Stimulated activated CD8-positive, alpha-beta memory T cell treated with anti-CD3 and anti-CD28 coated beads, Interleukin-15, amount 100 ng/mL, for 24 hours (primary cell): ENCODE results near the gene INMT.
"Not testable (repeated sequence)": the region's sequence is repeated elsewhere in the genome, so short reads cannot be mapped to it uniquely, and the experiment has no call there.

Source experiments
- DNase-seq: peaks from one replicate; pipeline ENCODE4 v3.0.0-alpha.2; 2020; ENCODE audit warnings: low read depth

INMT gene

DNA sequence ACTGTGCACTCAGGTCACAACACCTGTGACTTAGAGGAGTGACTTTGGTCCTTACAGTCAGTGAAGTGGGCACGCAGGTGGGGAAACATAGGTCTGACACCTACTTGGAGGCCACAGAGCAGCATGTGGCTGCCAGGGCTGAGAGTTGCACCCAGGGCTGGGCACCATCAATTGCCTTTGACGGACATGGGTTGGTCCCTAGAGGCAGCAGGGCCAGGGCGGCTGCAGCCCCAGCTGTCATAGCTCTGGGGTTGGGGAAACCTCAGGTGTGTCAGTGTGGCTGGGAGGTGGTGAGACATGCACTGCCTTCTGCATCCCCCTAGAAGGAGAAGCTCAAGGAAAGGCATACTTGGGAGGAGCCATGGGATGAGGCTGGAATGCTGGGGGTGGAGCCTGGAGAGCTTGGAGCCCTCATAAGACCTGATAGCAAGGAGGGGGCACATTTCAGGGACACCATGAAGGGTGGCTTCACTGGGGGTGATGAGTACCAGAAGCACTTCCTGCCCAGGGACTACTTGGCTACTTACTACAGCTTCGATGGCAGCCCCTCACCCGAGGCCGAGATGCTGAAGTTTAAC, at the start of gene INMT:
Gene INMT (plus strand): TSS at position 440 of the 578 bp plus-strand sequence. CDS start 16 bp downstream, at position 456.
- no peak for DNase-seq

DNA sequence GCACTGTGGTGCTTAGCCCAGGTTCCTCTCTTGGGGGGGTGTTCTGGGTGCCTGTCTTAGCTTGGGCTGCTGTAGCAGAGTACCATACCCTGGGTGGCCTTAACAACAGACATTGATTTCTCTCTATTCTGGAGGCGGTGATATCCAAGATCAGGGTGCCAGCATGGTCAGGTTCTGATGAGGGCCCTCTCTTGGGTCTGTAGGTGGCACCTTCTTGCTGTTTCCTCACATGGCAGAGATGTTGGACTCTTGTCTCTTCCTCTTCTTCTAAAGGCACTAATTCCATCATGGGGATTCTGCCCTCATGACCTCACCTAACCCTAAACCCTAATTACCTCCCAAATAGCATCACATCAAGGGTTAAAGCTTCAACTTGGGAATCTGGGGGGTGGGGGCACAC, 49.7 kb upstream of the INMT start:
- DNase-seq: no peak

DNA sequence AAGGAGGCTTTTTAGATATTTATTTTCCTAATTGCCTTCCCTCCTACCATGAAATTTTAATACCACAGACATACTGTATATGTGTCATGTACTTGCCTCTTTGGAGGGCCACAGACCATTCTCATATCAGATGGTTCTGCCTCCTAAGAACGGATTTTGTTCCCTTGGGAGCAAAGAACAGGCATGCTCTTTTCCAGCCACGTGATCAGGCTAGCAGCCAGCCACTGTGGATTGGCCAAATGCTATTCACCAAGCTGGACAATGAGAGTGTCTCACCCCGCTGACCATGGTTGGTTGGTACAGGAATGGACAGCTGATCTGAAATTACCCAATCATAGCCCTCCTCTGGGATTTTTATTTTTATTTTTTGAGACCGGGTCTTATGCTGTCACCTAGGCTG, 48.2 kb upstream of the INMT start:
- DNase-seq: no peak

DNA sequence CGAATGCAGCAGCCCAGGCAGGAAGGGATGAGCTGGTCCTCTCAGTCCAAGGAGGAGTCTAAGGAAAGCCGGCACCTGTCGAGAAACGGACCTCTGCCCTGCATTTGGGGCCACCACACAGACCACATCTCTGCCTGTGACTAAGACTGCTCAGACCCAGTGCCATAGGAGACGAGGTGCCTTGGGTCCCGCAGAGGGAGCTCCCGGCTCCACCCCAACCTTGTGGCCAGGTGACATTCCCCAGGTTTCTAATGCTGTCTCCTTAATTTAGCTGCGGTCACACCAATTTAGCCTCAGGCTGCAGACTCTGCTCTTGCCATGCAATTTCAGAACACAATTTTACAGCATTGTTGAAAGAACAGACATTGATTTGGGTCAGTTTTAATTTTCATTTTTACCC, 46.9 kb upstream of the INMT start:
- DNase-seq: no peak

DNA sequence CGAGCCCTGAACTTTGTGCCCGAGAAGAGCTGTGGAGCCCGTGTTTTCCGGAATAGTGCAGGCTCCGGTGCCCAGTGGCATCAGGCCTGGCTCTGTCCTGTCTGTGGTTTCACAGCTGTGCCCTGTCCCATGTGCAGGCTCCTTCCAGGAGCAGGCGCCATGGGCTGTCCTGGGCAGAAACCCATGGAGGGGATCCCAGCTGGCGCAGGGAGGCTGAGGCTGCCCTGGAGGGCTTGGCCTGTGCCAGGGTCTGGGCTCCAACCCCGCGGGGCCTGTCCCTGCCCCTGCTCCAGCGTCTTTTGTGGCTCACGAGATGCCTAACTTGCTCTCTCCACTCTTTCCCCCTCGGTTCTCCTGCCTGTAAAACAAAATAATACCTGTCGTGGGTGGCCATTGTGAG, 46.3 kb upstream of the INMT start:
- DNase-seq: no peak

DNA sequence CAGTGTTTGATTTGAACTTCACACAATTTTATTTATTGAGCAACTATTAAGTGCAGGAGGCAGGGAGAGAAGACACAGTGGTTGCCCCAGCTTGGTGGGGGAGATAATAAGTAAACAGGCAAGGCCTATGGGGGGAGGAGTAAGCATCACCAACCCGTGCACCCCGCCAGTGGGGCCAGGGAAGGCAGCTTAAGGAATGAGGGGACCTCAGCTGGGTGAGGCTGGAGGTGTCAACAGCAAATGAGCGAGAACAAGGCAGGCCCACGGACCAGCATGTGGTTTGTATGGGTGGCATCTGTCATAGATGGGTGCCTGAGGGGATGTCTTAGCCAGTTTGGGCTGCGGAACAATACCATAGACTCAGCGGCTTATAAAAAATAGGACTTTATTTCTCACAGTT, 45.6 kb upstream of the INMT start:
- no peak for DNase-seq

DNA sequence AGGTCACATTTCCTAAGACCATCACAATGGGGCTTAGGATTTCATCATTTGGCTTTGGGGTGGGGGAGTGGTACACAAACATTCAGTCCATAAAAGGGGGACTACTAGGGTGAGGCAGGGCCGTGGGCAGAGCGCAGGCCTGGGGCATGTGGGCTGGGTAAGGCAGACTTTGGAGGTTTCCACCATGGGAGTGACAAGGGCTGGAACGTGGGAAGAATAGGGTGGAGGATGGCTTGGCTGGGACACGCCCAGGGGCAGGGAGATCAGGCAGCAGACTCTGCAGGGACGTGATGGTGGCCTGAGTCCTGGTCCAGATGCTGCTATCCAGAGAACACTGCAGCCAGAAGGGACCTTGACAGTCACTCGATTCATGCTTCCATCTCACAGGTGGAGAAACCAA, 45.0 kb upstream of the INMT start:
- no peak for DNase-seq

DNA sequence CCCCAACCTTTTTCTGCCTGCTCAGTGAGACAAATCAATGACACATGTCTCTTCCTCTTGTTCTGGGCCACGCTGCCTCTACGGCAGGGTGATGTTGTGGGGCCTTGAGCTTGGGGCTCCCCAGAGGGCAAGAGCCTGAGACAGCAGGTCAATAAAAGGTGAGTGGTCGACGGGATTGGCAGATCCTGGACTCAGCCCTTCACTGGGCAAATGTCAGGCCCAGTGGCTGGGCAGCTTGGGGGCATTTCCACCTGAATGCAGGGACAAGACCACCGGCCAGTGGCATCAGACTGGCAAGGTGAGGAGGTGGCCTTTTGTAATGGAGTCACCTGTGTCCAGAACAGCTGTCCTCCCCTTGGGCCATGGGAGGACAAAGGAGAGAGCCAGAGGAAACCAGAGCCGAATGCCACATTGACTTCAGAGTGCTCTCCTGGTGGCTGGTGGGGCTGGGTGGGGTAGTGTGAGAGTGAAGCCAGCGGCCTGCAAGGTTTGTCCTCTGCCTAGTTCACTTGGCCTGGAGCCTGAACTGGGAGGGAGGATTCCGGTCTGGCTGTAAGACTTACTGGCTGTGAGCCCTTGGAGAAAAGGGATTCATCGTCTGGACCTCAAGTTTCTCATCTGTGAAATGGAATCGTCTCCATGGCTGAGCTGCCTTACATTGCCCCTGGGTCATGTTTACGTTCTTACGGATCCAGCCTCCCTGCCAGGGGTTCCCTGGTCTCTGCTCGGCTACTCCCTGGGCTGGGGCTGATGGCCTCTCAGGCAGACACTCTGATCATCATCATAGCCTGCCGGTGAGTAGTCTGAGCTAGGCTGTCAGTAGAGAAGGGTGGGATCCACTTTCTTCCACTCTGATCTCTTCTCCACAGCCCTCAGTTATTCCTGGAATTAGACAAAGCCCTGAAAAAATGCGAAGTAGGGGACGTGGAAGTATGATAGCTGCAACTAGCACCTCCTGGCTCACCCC, 44.3 kb upstream of the INMT start:
- DNase-seq: no peak

DNA sequence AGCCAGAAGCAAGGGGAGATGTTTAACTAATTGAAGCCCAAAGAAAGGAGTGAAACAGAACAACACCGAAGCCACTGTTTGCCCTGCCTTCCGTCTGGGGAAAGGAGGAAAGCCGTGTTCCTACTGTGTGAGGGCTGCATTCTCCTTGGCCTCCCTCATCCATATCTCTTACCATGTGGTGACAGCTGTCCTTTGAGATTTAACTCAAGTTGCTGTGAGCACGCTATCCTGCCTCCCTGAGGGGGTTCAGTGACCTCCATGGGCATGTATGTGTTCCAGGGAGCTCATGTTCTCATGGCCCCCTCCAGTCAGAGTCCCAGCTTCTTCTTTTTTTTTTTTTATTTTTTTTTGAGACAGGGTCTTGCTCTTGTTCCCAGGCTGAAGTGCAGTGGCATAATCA, 43.5 kb upstream of the INMT start:
- DNase-seq: no peak

DNA sequence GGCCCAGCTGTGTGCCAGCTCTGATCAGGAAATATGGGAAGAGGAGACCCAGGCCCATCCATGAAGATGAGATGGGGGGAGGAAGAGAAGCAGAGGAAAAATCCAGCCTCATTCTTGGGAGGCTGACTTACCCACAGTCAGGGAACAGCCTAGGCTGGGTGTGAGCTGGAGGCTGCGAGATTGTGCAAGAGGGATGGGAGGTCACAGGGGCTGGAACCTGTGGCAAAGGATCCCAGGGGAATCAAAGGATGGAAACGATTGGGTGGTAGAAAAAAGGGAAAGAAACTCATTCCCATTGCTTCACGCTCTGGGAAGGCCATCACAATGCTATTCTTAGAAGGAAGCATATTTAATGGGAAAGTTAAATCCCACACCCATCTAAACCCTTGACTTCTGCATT, 43.0 kb upstream of the INMT start:
- no peak for DNase-seq

DNA sequence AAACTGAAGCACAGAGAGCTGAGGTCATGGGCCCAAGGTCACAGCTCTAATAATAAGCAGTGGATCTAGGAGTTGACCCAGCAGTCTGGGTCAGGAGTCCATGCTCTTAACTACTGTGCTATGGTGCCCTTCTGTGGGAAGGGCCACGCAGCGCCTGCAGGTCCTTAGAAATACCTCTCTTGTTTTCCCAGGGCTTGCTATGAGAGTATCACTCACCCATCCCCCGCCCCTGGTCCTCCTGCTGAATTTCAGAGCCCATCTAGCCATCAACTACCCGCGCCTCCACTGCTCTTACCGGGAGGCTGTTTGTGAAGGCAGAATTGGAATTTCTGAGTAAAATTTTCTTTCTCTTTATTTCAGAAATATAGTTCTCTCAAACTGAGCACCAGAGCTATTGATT, 42.4 kb upstream of the INMT start:
- DNase-seq: no peak

DNA sequence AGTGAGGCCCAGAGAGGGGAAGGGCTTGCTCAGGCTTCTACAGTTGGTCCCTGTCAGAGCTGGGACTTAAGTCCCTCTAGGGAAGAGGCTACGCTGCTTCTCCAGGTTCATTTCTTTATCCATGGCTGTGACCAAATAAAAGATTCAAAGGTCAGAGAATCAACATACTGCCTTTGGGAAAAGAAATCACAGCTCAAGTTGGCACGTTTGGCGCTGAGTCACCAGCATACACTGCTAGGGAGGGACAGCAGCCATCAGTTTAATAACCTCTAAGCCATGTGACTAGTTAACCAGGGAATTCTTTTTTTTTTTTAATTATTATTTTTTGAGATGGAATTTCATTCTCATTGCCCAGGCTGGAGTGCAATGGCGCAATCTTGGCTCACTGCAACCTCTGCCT, 41.3 kb upstream of the INMT start:
- DNase-seq: no peak

DNA sequence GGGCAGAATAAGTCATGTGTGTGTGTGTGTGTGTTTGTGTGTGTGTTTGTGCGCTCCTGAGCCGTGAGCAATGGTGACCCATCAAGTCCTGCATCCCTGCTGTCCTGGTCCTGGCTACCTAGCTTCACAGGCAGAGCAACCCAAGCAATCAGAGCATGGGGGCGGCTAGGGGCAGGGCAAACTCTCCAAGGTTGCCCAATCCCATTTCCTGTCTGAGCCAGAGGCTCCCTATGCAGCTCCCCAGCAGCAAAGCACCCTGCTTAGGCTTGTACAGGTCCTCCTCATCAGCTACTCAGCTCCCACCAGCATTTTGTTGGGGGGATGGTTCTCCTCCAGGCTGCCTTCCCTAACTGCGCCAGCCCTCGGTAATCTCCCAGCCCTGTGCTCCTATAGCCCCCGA, 38.5 kb upstream of the INMT start:
- DNase-seq: no peak

DNA sequence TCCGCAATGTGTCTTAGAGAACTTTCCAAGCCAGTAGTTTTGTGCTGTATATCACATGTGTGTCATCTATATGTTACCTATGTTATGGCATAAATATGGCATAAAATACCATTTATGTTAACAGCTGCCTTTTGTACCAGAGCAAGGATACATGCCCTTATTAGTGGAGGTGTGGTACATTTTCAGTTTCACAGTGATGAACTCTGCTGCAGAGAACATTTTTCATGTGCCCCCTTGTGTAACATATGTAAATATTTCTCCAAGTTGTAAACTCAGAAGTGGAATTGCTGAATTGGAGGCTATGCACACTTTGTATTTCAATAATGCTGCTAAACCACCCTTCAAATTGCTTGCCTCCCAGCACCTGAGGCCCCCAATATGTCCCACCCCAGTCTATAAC, 37.8 kb upstream of the INMT start:
- no peak for DNase-seq

DNA sequence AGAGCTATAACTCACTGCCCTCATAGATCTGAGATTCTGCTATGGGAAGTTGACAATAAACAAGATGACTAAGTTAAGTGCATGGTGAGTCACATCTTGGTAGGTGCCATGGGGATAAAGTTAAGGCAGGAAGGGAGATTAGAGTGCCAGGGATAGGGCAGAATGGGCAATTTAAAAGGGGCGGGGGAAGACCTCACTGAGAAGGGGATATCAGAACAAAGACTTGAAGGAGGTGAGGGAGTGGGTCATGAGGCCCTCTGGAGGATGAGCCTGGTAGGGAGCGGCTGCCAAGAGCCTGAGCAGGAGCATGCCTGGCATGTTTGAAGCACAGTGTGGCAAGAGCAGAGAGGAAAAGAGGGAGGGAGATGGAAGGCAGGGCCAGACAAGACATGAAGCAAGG, 34.8 kb upstream of the INMT start:
- DNase-seq: no peak

DNA sequence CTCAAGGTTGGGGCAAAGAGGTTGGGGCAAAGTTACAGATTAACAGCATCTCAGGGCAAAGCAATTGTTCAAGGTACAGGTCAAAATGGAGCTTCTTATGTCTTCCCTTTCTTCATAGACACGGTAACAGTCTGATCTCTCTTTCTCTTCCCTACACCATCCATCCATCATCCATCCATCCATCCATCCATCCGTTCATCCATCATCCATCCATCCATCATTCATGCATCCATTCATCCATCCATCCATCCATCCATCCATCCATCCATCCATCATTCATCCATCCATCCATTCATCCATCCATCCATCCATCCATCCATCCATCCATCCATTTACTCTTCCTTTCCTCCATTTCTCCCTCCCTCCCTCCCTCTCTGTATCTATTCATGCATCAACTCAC, 32.5 kb upstream of the INMT start:
- not testable (repeated sequence) for DNase-seq

DNA sequence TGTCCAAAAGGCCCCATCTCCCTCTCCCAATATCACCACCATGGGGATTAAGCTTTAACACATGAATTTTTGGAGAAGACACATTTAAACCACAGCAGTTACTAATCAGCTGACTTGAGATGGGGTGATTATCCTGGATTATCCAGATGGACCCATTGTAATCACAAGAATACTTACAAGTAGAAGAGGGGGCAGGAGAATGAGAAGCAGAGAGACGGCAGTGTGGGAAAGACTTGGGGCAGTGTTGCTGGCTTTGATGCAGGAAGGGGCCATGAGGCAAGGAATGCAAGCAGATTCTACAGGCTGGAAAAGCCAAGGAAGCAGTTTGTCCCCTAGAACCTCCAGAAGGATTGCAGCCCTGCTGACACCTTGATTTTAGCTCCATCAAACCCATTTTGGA, 30.7 kb upstream of the INMT start:
- DNase-seq: no peak

DNA sequence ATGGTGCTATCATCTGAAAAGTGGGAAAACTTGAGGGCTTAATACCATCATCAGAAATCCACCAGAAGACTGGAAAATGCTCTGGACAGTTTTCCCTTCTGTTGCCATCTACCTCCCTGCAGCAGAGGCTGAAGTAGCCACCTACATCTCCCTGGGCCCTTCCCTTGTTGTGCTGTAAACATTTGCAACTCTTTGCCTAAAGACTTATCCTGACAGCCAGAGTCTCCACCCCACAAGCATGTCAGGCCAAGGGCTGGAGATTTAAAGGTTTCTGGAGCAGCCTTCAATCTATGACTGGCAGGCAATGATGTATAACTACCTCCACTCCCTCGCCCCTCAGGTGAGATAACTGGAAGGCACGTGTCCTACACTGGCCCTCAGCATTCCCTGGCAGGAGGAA, 29.7 kb upstream of the INMT start:
- DNase-seq: no peak

DNA sequence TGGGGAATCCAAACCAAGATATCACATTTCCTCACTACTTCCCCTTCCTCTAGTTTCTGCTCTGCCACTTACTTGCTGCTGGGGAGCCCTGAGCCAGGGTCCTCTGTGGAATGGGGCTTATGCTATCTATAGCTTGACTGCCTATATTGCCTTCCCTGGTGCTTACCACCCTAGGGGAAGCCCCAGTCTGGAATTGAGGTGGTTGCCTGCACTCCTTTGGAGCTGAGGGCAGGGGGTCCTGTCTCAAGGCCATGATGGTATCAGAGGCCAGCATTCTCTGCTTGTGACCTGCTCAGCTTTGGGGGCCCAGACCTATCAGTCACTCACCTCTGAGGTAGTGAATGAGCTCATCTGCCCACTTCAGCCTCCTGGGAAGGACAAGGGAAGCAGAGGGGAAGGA, 29.3 kb upstream of the INMT start:
- no peak for DNase-seq

DNA sequence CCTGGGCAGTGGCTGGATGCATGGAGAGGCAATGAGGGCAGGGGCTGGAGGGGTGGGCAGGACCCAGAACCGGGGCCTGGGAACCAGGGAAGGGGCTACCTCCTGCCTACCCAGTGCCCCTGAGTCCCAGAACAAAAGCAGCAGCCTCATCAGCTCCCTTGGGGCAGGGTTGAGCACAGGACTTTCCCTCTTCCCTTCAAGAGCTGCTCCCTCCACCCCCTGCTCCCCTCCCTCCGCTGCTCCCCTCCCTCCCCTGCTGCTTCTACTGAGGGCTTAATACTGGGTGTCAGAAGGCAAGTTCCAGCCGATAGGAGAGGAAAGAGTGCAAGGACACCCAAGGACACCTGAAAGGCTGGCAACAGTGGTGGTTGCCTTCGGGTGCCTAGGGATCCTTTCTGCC, 28.2 kb upstream of the INMT start:
- DNase-seq: no peak

DNA sequence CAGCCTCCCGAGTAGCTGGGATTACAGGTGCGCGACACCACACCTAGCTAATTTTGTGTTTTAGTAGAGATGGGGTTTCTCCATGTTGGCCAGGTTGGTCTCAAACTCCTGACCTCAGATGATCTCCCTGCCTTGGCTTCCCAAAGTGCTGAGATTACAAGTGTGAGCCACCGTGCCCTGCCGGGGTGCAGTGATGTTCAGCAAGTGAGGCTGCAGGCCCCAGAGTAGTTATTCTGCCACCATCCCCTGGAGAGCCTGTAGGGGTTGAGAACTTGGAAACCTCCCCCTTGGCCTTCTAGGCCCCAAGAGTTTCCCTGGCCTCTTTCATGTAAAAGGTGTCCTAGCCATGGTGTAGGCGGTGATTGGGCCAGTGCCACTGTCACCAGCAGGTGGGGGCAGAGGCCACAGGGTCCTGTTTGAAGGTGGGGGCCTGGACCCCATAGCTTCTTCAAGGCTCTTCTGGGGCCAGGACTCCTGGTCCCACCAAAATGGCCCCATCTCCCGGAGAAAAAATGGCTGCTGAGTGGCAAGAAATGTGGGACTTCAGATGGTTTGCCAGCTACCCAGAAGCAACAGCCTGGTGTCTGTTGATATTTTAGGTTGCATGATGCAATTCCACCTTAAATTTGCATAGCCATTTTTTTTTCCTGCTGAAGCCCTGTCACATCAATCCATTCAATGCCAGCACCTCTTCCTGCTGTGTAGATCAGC, 25.5 kb upstream of the INMT start:
- DNase-seq: no peak

DNA sequence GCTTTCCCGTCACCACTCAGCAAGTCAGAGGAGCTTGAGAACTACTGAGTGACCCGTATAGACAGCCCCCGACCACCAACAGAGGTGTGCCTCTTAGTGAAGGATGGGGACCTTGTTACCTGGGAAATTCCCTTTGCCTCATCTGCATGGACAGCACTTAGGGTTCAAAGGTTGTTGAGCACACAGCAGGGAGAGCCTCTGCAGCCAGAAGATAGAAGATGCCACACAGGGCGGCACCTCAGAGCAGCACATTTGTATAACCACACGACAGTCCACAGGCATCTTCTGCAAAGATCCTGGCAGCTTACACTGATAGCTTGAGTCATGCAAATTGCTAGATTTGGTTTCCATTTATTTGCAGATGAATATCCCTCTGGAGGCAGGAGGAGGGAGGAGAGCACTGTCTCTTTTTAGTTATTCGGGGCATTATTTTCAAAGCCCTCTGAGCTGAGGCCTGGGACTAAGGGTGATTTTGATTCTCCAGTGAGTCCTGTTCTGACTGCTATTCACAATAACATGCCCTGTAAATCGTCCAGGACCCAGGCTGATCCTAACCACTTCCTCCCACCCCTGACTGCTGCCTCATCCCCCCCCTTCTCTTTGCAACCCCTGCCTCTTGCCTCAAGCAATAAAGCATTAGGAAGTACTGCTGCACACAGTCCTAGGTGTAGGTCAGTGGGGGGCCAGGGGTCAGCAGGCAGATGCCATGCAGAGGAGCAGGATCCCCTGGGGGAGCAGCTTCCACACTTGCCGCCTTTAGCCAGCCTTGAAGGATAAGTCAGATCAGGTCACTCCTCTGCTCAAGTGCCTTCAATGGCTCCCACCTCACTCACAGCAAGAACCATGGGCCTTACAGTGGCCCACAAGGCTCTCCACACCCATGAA, 24.6 kb upstream of the INMT start:
- no peak for DNase-seq
